Skeletal muscle satellite cell (primary cell): ENCODE data around the gene FMNL1.

Experiments
- H3K27me3 ChIP-seq: 2 replicates; pipeline ENCODE4 v1.7.0; 2013; ENCODE audit warnings: low read length; ENCODE audit not compliant: control insufficient read depth, insufficient read depth
- H3K36me3 ChIP-seq: 2 replicates; pipeline ENCODE4 v1.7.0; 2013; ENCODE audit warnings: mild to moderate bottlenecking, control low read depth, low read length; ENCODE audit not compliant: insufficient read depth
- H3K4me1 ChIP-seq: 2 replicates; pipeline ENCODE4 v1.7.0; 2013; ENCODE audit warnings: low read length; ENCODE audit not compliant: control insufficient read depth, insufficient read depth
- H3K4me2 ChIP-seq: 2 replicates; pipeline ENCODE4 v1.7.0; 2013; ENCODE audit warnings: mild to moderate bottlenecking, low read length
- H3K4me3 ChIP-seq: 2 replicates; pipeline ENCODE4 v1.7.0; 2013; ENCODE audit warnings: low read length
- H3K9ac ChIP-seq: 2 replicates; pipeline ENCODE4 v1.7.0; 2013; ENCODE audit warnings: mild to moderate bottlenecking, low read depth, low read length, moderate library complexity
- H3K9me3 ChIP-seq: replicated peaks from 2 replicates; pipeline ENCODE4 v1.7.0; 2013; ENCODE audit warnings: mild to moderate bottlenecking, control low read depth, low read length

Gene FMNL1

GRCh38 chr17:45223539-45224528, 2.1 kb downstream of the FMNL1 start:
- Histone ChIP-seq H3K36me3 (no peaks in the 10 kb centered on the region), H3K9me3 (no peaks in the 10 kb centered on the region), H3K27me3 (no peaks in the 10 kb centered on the region), H3K4me2 (peak overlapping the region; percentile 89), H3K4me1 (peaks cover 66% of the 10 kb centered on the region), H3K4me3 (no peak overlapping the region), H3K9ac (no peak overlapping the region)

DNA sequence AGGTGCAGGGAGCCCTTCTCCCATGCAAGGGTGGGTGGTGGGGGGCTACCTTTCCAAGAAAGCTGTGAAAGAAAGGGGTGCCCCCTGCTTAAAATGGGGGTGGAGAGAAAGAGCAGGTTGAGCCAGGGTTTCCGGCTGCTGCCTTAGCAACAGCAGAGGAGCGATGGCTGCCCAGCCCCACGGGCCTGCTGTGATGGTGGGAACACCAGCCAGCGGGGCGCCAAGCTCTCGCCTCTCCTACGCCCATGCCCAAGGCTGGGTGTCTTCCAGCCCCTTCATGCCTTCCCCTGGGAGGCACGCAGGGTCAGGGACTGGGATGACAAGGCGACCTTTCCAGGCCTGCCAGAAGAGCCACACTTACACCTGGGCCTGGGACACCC, 3.0 kb downstream of the FMNL1 start:
- peaks cover 70% of the 10 kb centered on the region for H3K4me1 ChIP-seq
- peak overlapping the region; percentile 22 for H3K4me3 ChIP-seq

GRCh38 chr17:45225051-45225700, 3.5 kb downstream of the FMNL1 start:
- Histone ChIP-seq H3K36me3 (no peaks in the 10 kb centered on the region), H3K9me3 (no peaks in the 10 kb centered on the region), H3K27me3 (no peaks in the 10 kb centered on the region), H3K9ac (peak overlapping the region; percentile 58), H3K4me2 (peak overlapping the region; percentile 44), H3K4me1 (peaks cover 76% of the 10 kb centered on the region), H3K4me3 (peak overlapping the region; percentile 22)

More for the DNA sequence above, 3.0 kb downstream of the FMNL1 start:
- H3K9ac ChIP-seq: peak overlapping the region; percentile 58
- peak overlapping the region; percentile 44 for H3K4me2 ChIP-seq
- H3K36me3 ChIP-seq: no peaks in the 10 kb centered on the region
- H3K27me3 ChIP-seq: no peaks in the 10 kb centered on the region
- no peaks in the 10 kb centered on the region for H3K9me3 ChIP-seq

DNA sequence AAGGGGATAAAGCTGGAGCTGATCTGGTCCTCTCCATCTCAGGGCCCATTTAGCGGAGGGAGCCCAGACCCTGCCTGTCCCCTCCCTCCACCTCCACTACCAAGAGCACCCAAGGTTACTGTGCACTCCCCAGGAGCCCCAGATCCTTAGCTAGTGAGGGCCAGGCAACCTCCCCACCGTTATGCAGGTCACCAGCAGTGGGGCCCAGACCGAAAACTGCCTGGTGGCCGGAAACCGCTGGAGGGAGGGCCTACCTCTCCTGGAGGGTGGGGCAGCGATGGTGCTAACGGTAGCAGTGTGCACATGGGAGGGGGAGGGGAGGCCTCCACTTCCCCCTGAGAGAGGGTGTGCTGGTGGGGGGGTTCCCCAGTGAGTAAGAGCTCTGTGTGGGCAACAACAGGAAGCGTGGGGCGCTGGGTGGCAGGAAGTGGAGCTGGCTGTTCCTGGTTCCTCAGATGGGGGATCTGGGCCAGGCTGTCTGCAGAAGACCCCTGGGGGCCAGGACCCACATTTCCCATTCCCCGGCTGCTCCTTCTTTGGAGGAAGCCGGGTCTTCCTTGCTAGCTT, 4.4 kb downstream of the FMNL1 start:
- H3K9me3 ChIP-seq: no peaks in the 10 kb centered on the region
- no peaks in the 10 kb centered on the region for H3K36me3 ChIP-seq
- H3K4me2 ChIP-seq: peak overlapping the region; percentile 25
- no peak overlapping the region for H3K4me3 ChIP-seq
- peaks cover 82% of the 10 kb centered on the region for H3K4me1 ChIP-seq
- H3K27me3 ChIP-seq: no peaks in the 10 kb centered on the region
- peak overlapping the region; percentile 26 for H3K9ac ChIP-seq

DNA sequence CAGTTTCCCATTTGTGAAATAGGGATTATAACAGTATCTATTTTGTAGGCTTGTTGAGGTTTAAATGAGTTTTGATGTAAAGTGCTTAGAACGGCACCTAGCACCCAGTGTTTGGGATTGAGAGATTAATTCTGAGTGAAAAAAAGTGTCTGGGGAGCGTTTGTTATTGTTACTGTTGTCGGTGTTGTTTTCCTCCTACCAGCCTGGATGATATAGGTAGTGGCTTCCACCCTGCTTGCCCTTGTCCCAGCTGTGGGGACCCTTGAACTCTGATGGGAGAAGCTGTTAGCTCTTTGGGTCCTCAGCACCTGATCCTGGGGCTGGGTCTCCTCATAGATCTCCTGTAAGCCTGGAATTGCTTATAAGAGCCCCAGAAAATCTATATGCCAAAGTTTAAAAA, 4.9 kb downstream of the FMNL1 start:
- Histone ChIP-seq H3K9ac (no peak overlapping the region), H3K27me3 (no peaks in the 10 kb centered on the region), H3K36me3 (no peaks in the 10 kb centered on the region), H3K4me1 (peaks cover 85% of the 10 kb centered on the region), H3K9me3 (no peaks in the 10 kb centered on the region), H3K4me3 (no peak overlapping the region), H3K4me2 (no peak overlapping the region)

DNA sequence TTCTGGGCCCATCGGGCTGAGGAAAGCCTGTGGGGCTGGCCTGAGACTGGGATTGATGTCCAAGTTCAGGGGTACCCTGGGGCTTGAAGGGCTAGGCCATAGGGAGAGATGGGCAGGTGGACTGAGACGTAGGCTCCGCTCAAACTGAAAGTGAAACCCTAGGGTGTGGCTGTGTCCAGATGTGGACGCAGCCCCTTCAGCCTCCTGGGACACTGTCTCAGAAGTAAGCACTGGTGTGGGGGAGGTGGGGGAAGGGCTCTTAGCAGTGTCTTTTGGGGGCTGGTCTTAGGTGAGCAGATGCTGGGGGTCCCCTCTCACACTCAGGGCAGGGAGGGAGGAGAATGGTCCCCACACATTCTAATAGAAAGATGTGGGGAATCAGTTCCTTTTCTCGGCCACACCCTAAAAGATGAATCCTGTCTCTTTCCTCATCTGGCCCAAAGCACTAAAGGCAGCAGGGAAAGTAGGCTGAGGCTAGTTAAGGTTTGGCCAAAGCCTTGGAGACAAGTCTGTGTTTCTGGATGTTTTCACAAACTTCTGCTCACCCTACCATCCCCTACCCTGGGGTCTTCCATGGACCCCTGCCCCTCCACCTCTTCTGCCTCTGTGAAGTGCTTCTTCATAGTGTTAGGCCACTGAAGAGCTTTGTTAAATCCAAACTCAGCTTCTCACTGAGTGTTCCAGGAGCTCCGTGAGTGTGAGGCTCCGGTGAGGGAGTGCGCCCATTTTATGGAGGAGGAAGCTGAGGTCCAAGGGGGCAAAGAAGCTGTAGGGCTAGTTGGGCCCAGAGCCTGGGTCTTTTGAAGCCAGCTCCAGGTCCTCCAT, 5.6 kb downstream of the FMNL1 start:
- Histone ChIP-seq H3K4me1 (peaks cover 85% of the 10 kb centered on the region), H3K4me2 (peak overlapping the region; percentile 18), H3K9me3 (no peaks in the 10 kb centered on the region), H3K36me3 (no peaks in the 10 kb centered on the region), H3K4me3 (no peak overlapping the region), H3K9ac (peak overlapping the region; percentile 74), H3K27me3 (no peaks in the 10 kb centered on the region)

DNA sequence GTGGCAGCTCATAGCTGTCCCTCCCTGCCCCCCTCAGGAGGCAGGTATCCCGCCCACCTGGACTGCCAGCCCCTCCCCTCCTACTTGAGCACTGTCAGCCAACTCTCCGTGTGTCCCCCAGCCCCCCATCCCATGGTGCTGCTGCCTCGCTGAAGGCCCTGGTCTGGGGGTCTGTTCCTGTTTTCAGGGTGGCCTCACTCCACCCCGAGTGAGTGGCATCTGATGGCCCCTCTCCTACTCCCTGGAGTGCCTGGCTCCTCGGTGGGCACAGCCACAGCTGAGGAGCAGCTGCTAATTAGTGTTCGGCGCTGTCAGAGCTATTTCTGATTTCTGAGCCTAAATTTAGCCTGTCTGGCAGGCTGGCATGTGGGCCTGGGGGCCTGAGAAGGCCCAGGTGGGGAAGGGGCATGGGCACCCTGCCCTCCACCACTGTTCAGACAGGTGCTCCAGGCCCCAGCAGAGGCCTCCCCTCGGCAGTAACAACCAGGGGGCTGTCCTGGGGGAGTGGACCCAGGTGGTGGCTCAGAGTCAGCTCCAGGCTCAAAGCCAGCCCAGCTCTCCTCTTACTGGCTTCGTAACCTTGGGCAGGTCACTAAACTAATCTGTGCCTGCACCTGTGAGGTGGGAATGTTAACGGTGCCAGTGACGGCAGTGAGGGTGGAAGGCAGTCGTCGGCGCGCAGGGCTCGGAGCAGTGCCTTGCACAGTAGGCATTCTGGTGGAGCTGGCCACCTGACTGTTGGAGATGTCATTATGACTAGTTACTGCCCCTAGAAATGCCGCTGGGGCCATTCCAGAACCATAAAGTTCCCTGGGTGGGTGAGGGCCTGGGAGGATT, 6.5 kb downstream of the FMNL1 start:
- Histone ChIP-seq H3K27me3 (no peaks in the 10 kb centered on the region), H3K9me3 (no peaks in the 10 kb centered on the region), H3K9ac (peak overlapping the region; percentile 74), H3K4me1 (peaks cover 80% of the 10 kb centered on the region), H3K4me2 (peak overlapping the region; percentile 78), H3K4me3 (peak overlapping the region; percentile 52), H3K36me3 (no peaks in the 10 kb centered on the region)

DNA sequence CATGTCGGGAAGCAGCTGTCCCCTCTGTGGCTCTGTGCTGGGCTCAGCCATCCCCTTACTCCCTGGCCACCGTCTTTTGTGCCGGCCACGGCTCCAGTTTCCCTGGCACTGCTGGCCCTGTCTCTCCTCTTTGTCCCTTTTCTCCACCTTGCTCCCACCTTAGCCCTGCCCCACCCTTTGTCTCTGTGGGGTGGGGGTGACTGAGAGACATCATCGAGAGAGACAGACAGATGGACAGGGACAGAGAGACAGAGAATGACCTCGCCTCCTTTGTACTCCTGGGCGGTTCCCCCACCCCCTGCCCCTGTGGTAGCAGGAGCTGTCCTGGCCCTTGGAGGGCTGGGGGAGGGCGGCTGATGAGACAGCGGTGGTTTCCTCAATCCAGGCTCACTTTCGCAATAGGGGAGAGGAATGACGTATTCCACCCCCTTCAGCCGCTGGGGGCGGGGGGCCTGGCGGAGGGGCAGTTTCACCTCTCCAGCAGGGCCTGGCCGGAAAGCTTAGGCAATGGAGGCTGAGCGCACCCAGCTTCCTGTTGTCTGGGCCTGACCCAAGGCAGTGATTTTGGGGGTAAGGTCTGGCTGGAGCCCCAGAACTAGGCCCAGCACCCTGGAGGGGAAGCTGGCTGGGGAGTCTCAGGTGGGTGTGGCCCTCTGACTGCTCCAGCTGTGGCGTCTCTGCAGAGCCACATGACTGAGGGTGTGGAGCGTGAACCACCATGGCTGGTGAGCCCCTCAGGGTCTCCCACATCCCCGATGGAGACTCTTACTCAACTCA, 7.3 kb downstream of the FMNL1 start:
- H3K27me3 ChIP-seq: no peaks in the 10 kb centered on the region
- H3K9me3 ChIP-seq: no peaks in the 10 kb centered on the region
- peak overlapping the region; percentile 78 for H3K4me2 ChIP-seq
- no peaks in the 10 kb centered on the region for H3K36me3 ChIP-seq
- H3K4me3 ChIP-seq: peak overlapping the region; percentile 53
- H3K4me1 ChIP-seq: peaks cover 77% of the 10 kb centered on the region
- H3K9ac ChIP-seq: peak overlapping the region; percentile 74

DNA sequence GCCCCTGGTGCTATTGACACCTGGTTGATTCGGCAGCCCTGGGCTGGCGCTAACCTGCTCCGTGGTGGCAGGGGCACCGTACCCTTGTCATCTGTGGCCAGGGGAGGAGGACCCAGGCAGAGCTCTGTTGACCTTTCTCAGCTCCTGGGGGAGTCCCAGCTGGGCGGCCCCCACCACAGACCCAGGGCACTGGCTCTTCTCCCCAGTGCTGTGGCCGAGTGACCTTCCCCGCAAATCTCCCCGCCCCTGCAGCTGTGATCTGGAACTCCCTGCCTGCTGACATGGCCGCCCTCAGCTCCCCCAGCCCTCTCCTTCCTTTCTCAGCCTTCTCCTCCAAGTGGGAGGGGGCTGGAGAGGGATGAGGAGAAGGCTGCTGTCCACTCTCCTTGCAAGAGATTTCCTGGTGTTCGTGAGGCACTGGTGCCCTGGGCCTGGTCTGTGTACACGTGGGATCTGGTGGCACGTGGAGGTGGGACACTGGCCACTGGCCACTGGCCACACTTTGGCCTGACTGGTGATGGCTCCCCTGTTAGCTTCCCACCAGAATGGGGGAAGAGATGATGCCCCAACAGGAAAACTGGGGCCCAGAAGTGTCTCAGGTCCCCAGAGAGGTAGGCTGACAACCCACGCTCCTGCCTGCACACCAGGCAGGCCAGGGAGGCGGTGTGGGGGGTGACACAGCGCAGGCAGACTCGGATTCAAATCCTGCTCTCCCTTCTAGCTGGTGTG, 8.2 kb downstream of the FMNL1 start:
- H3K4me2 ChIP-seq: peak overlapping the region; percentile 78
- no peaks in the 10 kb centered on the region for H3K9me3 ChIP-seq
- no peak overlapping the region for H3K4me3 ChIP-seq
- H3K36me3 ChIP-seq: no peaks in the 10 kb centered on the region
- peaks cover 68% of the 10 kb centered on the region for H3K4me1 ChIP-seq
- H3K27me3 ChIP-seq: no peaks in the 10 kb centered on the region
- peak overlapping the region; percentile 74 for H3K9ac ChIP-seq
